HG03060 (cell line): ENCODE measurements around the gene CACNG4.
"Not testable (repeated sequence)": the region's sequence is repeated elsewhere in the genome, so short reads cannot be mapped to it uniquely, and the experiment has no call there.

ENCODE experiments used
- ATAC-seq: cut with Tn5 transposase; IDR thresholded peaks from one replicate; pipeline ENCODE4 v1.9.1; 2021; ENCODE audit warnings: low read depth, moderate number of reproducible peaks; ENCODE audit not compliant: unreplicated experiment

The CACNG4 gene

GRCh38 chr17:67038861-67039365 lies 74.4 kb downstream of the CACNG4 start:
- ATAC-seq = no peak

- ATAC-seq = no peak
Observed at GRCh38 chr17:67040652-67041051, 76.1 kb downstream of the CACNG4 start.

DNA sequence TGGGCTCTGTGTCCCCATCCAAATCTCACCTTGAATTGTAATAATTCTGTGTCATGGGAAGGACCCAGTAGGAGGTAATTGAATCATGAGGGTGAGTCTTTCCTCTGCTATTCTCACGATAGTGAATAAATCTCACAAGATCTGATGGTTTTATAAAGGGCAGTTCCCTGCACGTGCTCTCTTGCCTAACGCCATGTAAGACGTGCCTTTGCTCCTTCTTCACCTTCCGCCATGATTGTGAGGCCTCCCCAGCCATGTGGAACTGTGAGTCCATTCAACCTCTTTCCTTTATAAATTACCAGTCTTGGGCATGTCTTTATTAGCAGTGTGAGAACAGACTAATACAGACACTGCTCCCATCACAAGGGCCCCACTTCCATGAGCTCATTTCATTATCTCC lies 76.6 kb downstream of the CACNG4 start:
- ATAC-seq = not testable (repeated sequence)

- ATAC-seq = no peak
Observed at GRCh38 chr17:67041531-67041930, 77.0 kb downstream of the CACNG4 start.

DNA sequence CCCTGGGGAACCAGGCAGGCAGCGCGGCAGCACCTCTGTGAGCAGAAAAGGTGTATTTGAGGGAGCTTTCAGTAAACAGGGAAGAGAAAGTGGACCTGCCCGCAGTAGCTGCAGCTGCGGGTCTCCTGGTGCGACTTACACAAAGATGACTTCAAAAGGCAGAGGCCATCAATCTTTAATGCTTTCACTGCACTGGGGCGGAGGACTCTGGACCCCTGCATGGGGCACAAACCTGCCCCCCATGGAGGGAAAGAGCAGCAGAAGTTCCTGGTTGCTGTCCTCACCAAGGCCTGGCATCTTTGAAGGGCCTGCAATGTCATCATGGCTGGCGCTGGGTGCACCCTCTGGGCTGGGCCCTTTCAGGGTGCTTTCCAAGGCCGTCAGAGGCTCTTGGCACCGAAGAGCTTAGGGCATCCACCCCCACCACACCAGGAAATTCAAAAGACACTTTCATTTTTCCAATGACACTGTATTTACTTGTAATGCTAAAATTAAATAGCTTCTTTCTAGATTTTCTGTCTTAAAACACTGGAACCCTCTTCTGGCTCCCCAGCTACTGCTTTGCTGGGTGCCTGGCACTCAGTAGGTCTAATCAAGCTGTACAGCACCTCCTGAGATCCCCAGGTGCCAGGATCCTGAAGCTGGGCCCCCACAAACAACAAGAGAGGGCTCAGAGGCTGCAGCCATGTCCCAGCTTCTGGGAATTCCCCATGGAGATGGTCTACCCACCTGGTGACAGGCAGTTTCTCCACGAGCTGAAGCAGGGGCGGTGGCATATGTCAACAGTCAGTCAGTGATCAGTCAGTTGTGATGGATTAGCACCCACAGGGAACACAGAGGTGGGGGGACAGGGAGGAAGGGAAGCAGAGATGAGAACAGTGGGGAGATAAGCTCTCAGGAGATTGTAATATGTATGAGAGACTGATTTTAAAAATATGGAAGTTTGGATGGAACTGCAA lies 77.7 kb downstream of the CACNG4 start:
- no peak for ATAC-seq

DNA sequence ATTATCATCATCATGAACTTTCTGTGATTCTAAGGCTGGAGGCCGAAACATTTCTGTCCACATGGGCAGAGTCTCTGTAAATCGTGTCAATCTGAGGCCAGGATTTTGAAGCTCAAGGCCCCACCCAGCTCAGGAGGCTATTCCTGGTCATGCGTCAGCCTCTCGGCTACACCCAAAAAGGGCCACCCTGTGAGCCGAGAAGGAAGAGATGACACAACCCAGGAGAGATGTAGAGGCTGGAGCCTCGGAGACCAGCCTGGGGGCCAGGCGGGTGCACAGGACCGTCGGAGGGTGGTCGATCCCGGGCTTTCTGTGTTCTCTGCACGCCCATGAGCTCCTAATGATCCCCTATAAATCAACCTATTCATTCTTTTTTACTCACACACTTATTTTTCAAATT lies 78.8 kb downstream of the CACNG4 start:
- ATAC-seq = no peak

DNA sequence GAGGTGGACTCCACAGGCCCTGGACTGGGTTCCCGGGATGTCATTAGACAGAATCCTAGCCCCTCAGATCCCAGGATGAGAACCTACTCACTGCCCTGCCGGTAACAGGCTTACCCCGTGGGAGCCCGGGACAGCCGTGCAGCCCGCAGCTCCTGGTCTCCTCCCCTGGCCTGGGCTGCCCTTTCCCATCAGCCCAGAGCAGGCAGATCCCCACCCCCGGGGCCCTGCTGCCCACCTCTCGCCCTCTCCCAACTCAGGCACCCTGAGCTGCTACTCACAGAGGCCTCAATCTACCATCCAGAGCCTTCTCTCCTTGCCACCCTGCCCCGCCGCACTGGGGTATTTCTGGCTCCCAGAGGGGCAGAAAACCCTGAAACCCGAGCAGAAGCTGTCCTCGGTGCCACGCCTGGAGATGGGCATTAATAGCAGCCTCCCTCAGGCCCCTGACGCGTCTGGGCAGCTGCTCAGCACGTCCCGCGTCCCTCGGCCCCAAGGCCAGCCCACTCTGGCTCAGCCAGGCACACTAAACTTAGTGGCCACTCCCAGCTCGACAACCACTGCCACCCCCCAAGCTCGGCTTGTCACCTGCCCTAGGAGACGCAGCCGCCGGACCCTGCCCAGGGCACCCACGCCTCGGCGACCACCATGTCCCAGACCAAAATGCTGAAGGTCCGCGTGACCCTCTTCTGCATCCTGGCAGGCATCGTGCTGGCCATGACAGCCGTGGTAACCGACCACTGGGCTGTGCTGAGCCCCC lies 79.7 kb downstream of the CACNG4 start, which contains the start of gene CACNG1:
TSS of gene CACNG1 (plus strand) at position 539 of the 757 bp plus-strand sequence. CDS start at position 646, 107 bp downstream.
- ATAC-seq = no peak

- ATAC-seq = no peak
Observed at GRCh38 chr17:67044940-67045339, 80.4 kb downstream of the CACNG4 start.

GRCh38 chr17:67046398-67046797 lies 81.9 kb downstream of the CACNG4 start:
- ATAC-seq = no peak

DNA sequence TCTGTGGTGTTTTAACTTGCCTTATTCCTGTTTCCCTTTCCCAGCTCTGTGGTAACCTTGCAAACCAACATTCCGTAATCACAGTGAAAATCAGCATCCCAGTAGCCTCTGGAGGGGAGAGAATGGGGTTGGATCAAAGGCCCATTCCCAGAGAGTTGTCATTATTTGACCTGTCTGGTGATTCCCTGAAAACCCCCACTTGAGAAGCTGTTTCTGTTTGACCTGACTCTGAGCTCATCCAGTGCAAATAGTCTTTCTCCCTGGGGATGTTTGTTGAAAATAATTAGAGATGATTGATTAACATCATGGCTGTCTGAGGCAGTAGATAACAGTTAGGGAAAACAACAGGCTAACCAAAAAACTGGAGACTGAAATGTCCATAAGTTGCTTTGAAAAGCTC lies 82.9 kb downstream of the CACNG4 start:
- no peak for ATAC-seq

GRCh38 chr17:67049025-67049739 lies 84.7 kb downstream of the CACNG4 start:
- no peak for ATAC-seq

- ATAC-seq = no peak
Observed at GRCh38 chr17:67050066-67050465, 85.6 kb downstream of the CACNG4 start.

DNA sequence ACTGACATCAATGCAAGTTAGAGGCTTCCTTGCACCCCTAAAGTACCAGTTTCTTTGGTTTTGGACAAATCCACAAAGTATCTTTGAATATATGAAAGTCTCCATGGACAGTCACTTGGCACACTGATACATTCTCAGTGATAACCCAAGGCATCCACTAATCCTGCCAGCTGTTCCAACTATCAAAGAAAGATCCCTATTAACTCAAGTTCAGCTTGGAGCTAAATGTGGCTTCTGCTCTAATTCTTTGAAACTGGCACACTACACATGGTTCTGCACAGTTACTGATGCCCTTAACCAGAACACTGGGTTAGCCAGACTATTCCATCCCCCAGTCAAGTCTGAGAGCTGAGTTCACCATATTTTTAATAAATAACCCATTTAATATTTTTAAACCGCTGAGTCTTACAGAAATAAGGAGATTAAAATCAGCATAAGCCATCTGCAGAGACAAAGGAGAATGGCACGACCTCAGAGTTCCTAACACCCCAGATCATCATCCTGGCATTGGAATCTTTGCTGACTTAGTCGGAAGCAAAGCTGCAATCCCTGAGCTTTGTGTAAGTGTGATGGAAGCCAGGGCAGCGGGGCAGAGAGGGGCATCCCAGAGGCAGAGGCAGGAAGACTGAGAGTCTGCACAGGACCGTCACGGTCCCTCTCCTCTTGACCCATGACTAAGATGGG lies 86.1 kb downstream of the CACNG4 start:
- ATAC-seq = no peak

GRCh38 chr17:67051155-67051538 lies 86.6 kb downstream of the CACNG4 start:
- no peak for ATAC-seq

GRCh38 chr17:67051837-67052236 lies 87.3 kb downstream of the CACNG4 start:
- ATAC-seq = no peak

DNA sequence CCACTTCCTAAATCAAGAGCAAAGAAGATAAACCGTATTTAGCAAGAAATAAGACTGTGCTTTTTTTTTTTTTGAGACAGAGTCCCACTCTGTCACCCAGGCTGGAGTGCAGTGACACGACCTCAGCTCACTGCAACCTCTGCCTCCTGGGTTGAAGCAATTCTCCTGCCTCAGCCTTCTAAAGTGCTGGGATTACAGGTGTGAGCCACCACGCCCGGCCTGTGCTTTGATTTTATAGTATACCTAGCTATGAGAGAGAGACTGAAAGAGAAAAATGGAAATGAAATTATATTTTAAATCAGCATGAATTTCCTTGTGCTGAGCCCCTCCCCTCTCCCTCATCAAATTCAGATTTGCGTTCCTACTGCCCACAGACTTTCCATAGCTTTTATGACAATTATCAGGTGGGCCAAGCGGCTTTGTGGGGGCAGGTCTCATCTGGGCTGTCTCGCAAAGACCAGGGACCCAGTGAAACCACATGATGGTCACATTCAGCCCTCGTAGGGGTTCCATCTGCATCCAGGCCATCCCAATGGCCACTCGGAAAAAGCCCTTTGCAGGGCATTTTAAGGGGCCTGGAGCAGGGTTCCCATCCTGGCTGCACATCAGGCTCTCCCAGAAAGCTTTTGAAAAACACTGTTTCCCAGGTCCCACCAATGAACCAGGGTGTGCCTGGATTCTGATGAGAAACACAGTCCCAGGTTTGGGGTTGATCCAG lies 88.4 kb downstream of the CACNG4 start:
- ATAC-seq = no peak

DNA sequence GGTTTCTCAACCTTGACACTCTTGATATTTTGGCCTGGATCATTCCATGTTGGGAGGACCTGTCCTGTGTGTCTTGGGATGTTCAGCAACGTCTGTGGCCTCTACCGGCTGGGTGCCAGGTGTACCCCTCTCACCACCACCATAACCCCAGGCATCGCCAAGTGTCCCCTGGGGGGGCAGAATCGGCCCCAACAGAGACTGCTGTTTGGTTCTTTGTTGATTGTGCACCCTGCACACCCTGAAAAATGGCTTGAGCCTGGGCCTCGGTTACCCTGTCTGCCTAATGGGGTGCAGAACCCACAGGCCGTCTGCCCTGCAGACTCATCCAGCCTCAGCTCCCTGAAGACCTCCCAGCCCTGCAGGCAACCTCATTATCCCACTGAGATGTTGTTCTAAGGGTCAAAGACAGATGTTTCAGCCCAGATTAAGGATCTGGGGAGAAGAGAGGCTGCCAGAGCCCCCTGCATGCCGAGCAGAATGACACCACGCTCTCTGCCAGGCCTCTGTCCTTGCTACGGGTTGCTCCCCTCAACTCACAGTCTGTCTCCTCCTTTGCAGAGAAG lies 89.0 kb downstream of the CACNG4 start:
- ATAC-seq = no peak

DNA sequence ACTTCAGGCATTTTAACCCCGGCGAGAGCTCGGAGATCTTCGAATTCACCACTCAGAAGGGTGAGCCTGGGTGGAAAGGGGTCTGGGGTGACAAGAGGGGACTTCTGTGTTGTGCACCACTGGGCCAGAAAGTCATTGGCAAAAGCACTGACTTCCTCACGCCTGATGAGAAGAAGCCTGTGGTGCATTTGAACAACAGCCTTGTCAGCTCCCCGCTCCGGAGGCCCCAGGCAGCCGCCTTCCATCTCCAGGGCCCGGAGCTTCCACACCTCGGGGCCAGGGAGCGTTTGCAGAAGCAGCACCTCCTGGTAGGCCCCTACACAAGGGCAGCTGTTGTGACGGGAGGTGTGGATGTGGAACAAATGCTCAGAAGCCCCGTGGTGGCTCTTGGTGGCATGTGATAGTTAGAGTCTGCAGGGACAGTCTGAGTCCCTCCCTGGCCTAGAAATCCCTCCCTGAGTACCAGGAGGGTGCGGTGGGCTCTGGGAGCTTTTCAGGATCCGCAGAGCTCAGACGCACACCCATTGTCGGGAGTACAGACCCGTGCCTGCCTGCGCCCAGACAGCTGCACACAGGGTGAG lies 89.6 kb downstream of the CACNG4 start:
- no peak for ATAC-seq

DNA sequence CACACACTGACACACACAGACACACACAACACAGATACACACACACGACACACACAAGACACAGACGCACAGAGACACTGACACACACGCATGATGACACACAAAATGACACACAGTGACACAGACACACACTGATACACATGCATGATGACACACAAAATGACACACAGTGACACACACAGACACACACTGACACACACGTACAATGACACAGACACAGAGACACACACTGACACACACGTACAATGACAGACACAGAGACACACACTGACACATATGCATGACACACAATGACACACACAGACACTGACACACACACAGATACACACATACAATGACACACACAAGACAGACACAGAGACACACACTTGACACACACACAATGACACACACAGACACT lies 90.1 kb downstream of the CACNG4 start:
- no peak for ATAC-seq
